ENCODE measurements around the gene TBCD. TPM values are rescaled to one million over a fixed set of nuclear protein-coding genes. Genes with fewer than 3 reads are reported as not detected.

Gene TBCD
- polyA plus RNA-seq, 1 experiment, result 38.6 TPM

DNA sequence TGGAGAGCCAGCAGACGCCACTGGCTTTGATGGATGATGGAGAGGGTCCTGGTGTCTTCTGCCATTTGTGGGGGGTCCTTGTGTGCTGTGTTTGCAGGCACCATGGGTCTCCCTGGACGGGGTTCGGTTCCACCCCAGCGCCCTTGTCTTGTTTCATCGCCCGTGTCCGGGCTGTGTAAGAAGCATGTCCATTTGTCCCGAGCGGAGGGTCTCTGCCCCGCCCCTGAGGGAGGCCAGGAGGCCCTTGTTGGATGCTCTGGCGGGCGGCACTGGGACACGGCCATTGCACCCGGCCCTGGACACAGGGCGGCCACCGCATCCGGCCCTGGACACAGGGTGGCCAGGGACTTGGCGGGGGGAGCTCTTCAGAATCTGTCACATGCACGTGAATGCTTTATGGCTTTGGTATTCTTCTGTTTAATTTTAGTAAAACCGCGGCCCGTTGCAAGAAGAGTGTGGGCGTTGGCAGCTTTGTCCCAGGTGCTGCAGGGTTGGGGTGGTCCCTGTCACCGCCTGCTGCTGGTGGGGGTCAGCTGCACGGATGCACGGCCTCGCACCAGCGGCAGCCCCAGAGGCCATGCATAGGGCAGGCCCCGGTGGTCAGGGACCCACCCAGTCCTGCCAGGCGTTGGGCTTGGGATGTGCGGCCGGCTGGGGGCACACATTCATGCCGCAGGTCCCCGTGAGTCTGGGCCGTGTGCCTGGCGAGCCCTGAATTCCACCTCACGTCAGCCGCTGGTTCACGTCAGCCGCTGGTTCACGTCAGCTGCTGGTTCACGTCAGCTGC, 108.9 kb downstream of the TBCD start:
- no peak for TF ChIP-seq CTCF (IDR thresholded peaks at IDR 0.05; ENCODE audit: insufficient read depth, low read depth, low read length)
- Histone ChIP-seq H3K27me3 (ENCODE audit: control insufficient read depth, insufficient read depth, low read length) (no peaks in the 10 kb centered on the region), H3K36me3 (ENCODE audit: control insufficient read depth, insufficient read depth, low read length) (no peaks in the 10 kb centered on the region), H3K4me3 (ENCODE audit: low read depth, low read length) (no peak overlapping the region)
- ChIA-PET POLR2A (no interaction called here), CTCF (interaction anchor here (0.6 to 0.9 kb wide), 3 partner anchors 10 to 216 kb away, joined by 3 read pairs; no protein-coding TSS in a partner anchor)
- no peak for DNase-seq (ENCODE audit: low read depth)

GRCh38 chr17:82861393-82861775, 109.5 kb downstream of the TBCD start:
- no peaks in the 10 kb centered on the region for H3K36me3 ChIP-seq (ENCODE audit: control insufficient read depth, insufficient read depth, low read length)
- CTCF ChIA-PET, result interaction anchor here (0.6 to 0.9 kb wide), 3 partner anchors 10 to 216 kb away, joined by 3 read pairs; no protein-coding TSS in a partner anchor
- no peak for TF ChIP-seq CTCF (IDR thresholded peaks at IDR 0.05; ENCODE audit: insufficient read depth, low read depth, low read length)
- no peak overlapping the region for H3K4me3 ChIP-seq (ENCODE audit: low read depth, low read length)
- POLR2A ChIA-PET, result no interaction called here
- no peaks in the 10 kb centered on the region for H3K27me3 ChIP-seq (ENCODE audit: control insufficient read depth, insufficient read depth, low read length)
- DNase-seq (ENCODE audit: low read depth), result no peak

GRCh38 chr17:82862191-82862590, 110.3 kb downstream of the TBCD start:
- POLR2A ChIA-PET, result no interaction called here
- no peak for TF ChIP-seq CTCF (IDR thresholded peaks at IDR 0.05; ENCODE audit: insufficient read depth, low read depth, low read length)
- Histone ChIP-seq H3K27me3 (ENCODE audit: control insufficient read depth, insufficient read depth, low read length) (no peaks in the 10 kb centered on the region), H3K4me3 (ENCODE audit: low read depth, low read length) (no peak overlapping the region), H3K36me3 (ENCODE audit: control insufficient read depth, insufficient read depth, low read length) (no peaks in the 10 kb centered on the region)
- CTCF ChIA-PET, result no interaction called here
- DNase-seq (ENCODE audit: low read depth), result no peak

DNA sequence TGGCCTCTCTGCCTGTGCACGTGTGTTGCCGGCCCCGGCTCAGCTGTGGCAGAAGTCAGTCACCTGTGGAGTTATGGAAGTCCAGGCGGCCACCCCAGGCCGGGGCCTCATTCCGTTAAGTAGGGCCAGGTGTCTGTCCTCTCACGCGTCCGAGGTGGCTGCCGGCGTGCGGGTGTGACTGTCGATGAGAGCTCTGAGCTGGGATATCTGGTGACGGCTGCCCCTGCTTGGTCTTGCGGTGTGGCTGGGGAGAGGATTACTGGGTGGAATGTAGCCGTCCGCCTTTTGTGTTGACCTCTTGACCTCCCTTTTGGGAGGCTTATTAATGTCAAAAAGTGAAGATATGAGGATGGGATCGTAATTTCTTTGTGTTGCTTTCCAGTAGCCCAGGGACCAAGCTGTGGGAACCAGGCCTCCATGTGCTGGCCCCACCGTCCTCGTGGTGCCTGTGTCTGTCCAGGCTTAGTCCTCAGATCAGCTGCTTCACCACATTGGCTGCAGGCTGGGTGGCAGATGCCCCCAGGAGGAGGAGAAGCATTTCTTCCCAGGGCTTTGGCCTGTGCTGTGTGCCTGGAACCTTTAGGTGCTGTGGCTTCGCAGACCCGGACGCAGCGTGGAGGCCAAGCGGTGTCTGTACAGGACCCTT, 111.0 kb downstream of the TBCD start:
- no peak for DNase-seq (ENCODE audit: low read depth)
- TF ChIP-seq CTCF (IDR thresholded peaks at IDR 0.05; ENCODE audit: insufficient read depth, low read depth, low read length), result no peak
- H3K36me3 ChIP-seq (ENCODE audit: control insufficient read depth, insufficient read depth, low read length), result no peaks in the 10 kb centered on the region
- no peak overlapping the region for H3K4me3 ChIP-seq (ENCODE audit: low read depth, low read length)
- POLR2A ChIA-PET, result no interaction called here
- H3K27me3 ChIP-seq (ENCODE audit: control insufficient read depth, insufficient read depth, low read length), result no peaks in the 10 kb centered on the region
- CTCF ChIA-PET, result interaction anchor here (0.9 to 1.3 kb wide), 2 partner anchors 12 to 14 kb away, joined by 3 to 5 read pairs; no protein-coding TSS in a partner anchor

GRCh38 chr17:82863383-82863940, 111.6 kb downstream of the TBCD start:
- CTCF ChIA-PET, result interaction anchor here (0.9 to 1.4 kb wide), 4 partner anchors 12 to 82 kb away, joined by 3 to 5 read pairs (median 4); partner anchors contain the start of gene ZNF750
- DNase-seq (ENCODE audit: low read depth), result no peak
- Histone ChIP-seq H3K36me3 (ENCODE audit: control insufficient read depth, insufficient read depth, low read length) (no peaks in the 10 kb centered on the region), H3K4me3 (ENCODE audit: low read depth, low read length) (no peak overlapping the region), H3K27me3 (ENCODE audit: control insufficient read depth, insufficient read depth, low read length) (no peaks in the 10 kb centered on the region)
- no peak for TF ChIP-seq CTCF (IDR thresholded peaks at IDR 0.05; ENCODE audit: insufficient read depth, low read depth, low read length)
- POLR2A ChIA-PET, result no interaction called here
